GM18520 (cell line): Measurements from ENCODE around the gene S1PR5.

Experiments
- ATAC-seq: cut with Tn5 transposase; IDR thresholded peaks from one replicate; pipeline ENCODE4 v1.9.1; 2021; ENCODE audit not compliant: unreplicated experiment

S1PR5 gene

DNA sequence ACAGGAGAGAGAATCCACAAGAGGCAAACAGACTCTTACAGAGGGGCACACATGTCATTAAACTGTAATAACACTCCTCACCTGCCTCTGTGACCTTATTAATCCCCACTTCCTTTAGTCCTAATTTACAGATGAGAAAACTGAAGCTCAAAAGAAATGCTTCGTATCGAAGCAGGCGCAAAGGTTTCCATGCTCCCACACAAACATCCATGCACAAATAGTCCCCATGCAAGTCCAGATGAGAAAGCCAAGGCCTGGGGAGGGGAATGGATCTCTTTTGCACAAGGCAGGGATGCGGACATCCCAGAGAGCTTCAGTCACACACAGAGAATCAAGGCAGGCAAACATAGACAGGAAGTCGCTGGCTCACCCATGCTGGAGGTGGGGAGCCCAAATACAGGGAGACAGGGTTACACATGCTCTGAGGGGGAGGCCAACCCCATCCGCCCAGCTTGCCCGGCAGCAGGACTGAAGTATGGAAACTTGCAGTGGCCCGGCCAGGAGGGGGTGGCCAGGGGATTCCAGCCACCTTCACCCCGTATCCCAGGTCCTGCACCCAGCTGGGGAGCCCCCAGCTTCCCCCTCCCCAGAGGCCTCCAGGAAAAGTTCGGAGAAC is 468 bp downstream of the S1PR5 start:
- no peak for ATAC-seq

DNA sequence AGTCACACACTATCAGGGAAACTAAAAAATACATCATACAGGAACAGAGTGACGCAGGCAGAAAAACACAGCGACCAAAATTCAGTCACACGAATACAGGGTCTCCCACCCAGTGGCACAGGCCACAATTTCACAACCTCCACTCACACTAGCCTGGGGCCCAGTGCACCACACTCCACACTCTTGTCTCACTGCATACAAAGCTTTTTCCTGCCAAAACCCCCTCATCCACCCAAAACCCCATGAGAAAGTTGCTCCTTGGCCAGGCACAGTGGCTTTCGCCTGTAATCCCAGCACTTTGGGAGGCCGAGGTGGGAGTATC is 1.2 kb downstream of the S1PR5 start:
- ATAC-seq, result no peak

GRCh38 chr19:10514211-10515145 is 2.8 kb downstream of the S1PR5 start:
- no peak for ATAC-seq

DNA sequence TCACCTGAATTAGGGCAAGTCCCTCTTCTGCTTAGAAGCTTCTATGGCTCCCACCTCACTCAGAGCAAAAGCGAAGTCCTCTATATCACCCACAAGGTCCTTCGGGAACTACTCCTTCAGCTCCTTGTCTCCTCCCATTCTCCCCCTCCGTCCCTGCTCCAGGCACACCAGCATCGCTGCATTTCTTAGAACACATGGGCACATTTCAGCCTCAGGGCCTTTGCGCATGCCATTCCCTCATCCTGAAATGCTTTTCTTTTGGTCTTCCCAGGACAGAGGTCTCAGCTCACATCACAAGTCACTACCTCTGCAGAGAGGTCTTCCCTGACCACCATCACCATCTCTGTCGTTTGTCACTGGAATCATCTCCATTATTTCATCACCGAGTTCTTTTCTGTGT is 4.0 kb downstream of the S1PR5 start:
- ATAC-seq, result no peak

GRCh38 chr19:10510301-10510802 is 6.9 kb downstream of the S1PR5 start:
- no peak for ATAC-seq

GRCh38 chr19:10508707-10509106 is 8.5 kb downstream of the S1PR5 start:
- no peak for ATAC-seq

DNA sequence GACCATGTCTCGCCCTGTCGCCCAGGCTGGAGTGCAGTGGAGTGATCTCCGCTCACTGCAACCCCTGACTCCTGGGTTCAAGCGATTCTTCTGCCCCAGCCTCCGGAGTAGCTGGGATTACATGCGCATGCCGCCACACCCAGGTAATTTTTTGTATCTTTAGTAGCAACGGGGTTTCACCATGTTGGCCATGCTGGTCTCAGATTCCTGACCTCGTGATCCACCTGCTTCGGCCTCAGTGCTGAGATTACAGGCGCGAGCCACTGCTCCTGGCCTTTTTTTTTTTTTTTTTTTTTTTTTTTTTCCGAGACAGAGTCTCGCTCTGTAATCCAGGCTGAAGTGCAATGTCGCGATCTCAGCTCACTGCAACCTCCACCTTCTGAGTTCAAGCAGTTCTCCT is 9.2 kb downstream of the S1PR5 start:
- ATAC-seq, result no peak

DNA sequence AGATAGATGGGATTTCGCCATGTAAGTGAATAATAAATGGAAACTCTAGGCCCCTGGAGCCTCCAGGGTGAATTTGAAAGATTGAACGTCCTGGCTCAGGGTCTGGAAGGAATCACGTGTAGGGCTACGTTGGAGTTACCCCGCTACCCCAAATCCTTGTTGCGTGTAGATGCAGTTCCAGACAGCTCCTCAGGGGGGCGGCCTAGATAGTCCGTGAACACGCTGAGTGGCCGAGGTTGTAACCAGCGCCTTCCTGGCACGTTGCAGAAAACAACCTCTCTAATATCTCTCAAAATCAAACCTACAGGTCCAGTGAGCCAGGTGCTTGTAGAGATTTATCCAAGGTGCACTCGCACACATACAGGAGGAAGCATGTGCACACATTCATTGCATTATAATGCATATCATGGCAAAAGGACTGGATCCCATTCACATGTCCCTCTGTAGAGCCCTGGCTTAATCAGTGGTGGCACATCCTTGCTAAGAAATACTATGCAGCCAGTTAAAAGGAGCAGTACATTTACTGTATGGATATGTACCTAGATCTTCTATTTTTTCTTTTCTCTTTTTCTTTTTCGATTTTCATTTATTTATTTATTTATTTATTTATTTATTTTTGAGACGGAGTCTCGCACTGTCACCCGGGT is 11.5 kb downstream of the S1PR5 start:
- no peak for ATAC-seq

GRCh38 chr19:10503002-10503789 is 14.1 kb downstream of the S1PR5 start, which contains the start of gene KEAP1:
Gene KEAP1 (minus strand): TSS chr19:10503356. CDS start chr19:10500033, 3,323 bp downstream.
- ATAC-seq, result no peak

DNA sequence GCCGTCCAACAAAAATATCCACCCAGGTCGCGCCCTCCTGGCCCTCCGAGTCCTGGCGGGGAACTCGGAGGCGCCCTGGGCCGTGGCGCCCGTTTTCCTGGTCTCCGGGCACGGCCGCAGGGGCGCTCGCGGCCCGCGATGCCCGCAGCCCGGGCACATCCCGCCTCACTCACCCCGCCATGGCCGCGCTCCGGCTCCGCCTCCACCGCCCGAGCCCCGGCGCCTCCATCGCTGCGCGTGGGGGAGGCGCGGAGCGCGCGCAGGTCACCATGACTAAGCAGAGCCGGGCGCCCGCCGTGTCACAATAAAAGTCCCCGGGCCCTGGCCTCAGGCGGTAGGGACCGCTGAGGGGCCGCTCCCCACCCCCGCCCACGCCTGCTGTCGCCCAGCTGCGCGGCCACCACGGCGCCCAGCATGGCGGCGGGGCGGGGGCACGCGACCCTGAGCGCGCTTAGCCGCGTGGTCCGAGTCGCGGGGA is 14.7 kb downstream of the S1PR5 start:
- ATAC-seq, result peak; percentile 85

- ATAC-seq, result peak; percentile 12
Observed at GRCh38 chr19:10501971-10502523, 15.2 kb downstream of the S1PR5 start.

GRCh38 chr19:10500247-10500592 is 17.0 kb downstream of the S1PR5 start:
- no peak for ATAC-seq

- no peak for ATAC-seq
Observed at GRCh38 chr19:10499550-10500246, 17.5 kb downstream of the S1PR5 start.

DNA sequence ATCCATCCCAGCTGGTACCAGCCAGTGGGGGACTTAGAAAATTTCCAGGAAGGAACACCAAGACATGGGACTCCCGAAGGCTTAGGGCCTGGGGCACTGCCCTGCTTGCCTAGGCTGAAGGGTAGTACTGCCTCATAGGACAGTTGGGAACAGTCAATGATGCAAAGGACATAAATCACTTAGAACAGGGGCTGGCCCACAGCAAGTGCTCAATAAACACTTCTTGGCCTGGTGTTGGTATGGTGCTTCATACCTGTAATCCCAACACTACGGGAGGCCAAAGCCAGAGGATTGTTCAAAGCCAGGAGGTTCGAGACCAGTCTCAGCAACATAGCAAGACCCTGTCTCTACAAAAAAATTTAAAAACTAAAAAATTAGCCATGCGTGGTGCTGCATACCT is 19.9 kb downstream of the S1PR5 start:
- ATAC-seq, result no peak

DNA sequence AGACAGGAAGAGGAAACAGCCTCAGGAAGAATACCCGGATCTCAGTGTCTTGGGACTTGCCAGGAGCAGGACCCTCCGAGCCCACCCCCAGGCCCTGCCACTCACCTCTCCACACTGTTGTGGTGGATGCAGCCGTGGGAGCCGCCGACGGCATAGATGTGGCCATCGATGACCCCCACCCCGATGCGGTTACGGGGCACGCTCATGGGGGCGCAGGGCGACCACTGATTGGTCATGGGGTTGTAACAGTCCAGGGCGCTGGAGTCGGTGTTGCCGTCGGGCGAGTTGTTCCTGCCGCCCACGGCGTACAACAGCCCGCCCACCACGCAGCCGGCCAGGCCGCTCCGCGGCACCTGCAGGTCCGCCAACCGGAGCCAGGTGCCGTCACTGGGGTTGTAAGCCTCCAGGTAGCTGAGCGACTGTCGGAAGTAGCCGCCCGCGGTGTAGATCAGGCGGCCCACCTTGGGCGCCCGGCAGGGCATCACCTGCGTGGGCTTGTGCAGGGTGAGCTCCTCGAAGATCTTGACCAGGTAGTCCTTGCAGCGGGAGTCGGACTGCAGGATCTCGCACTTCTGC is 25.7 kb downstream of the S1PR5 start:
- ATAC-seq, result no peak

DNA sequence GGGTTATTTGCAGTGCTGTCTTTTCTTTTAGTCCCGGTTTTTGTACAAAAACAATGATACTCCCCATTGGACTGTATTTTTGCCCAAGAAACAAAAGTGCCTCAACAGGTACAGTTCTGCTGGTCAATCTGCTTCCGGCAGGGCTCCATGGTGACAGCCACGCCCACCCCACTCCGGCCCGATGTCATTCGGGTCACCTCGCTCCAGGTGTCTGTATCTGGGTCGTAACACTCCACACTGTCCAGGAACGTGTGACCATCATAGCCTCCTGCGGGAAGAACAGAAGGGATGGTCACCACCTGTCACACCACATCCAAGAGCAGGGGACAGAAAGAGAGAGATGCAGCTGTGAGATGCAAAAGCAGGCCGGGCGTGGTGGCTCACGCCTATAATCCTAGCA is 30.7 kb downstream of the S1PR5 start:
- ATAC-seq, result no peak

- ATAC-seq, result no peak
Observed at GRCh38 chr19:10478903-10479384, 38.3 kb downstream of the S1PR5 start.

DNA sequence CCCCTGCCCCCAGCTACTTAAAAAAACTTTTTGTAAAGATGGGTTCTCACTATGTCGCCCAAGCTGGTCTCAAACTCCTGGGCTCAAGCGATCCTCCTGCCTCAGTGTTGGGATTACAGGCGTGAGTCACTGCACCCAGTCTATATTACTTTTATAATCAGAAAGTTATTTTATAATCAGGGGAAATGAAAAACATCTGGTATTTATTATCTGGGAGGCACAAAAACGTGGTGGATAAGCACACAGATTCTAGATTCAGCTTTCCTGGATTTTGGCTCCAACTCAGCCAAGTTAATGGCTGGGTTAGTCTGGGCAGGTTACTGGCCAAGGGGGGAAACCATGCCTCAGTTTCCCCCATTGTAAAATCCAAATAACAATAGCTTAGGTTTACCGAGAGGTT is 38.8 kb downstream of the S1PR5 start:
- ATAC-seq, result no peak

DNA sequence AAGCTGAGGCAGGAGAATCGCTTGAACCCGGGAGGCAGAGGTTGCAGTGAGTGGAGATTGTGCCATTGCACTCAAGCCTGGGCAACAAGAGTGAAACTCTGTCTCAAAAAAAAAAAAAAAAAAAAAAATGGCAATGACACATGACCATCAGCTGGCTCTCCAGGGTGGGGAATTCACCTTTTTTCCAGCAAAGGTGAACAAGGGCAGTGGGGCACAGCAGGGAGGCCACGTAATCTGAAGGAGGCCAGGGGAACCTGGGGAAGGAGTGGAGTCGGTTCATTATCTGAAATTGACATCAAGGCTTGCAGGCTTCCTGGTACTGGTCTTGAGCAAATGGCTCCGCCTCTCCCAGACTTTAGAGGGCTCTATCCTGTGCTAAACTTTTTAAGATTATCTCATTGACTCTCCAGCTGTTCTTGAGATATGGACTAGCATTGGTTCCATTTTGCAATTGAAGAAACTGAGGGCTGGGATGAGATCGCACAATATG is 42.2 kb downstream of the S1PR5 start:
- ATAC-seq, result no peak
